Measurements from ENCODE around the gene FRAS1.

DNA sequence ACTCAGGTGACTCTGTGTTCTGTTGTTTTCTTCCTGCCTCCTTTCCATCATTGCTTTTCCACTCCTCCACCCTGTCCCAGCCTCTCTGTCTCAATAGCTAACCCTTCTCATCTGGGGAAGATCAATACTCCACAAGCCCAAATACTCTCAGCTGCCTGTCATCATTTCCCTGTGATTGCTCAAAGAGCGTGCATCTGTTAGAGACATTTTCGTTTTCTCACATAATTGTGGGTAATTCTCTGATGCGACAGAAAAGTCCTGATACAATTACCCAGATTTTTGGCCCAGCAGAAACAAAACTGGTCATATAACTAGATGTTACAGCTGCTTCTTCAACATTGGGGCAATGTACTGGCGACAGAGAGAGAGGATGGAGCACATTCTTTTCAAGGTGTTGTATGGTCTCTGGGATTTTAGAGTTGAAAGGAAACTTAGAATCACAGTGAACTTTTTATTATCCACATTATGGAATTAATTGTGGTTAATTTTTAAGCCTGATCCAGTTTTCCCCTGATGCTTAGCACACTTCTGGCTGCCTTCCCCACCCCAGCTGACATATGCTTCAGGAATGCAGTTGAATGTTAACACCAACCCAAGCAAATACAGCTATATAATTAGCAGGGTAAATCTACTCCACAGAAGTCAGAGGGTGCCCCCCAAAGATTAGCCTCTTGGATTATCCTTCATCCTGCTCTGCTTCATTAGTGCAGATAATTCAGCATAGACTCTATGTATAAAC, 323.0 kb downstream of the FRAS1 start:
- TF ChIP-seq EZH2 (IDR thresholded peaks at IDR 0.05; ENCODE audit: low read depth, low read length, severe bottlenecking) (no peak), RAD21 (IDR thresholded peaks at IDR 0.05 in 1 of 2, conservative IDR thresholded peaks at IDR 0.05 in 1 of 2; ENCODE audit: low read depth in 2 of 2, low read length in 2 of 2) (no peak), EGR1 (IDR thresholded peaks at IDR 0.05; ENCODE audit: borderline replicate concordance, low read depth, low read length) (no peak), POLR2A (IDR thresholded peaks at IDR 0.05; ENCODE audit: control extremely low read depth in 1 of 2, low read depth in 2 of 2, low read length in 2 of 2) (no peak), TCF12 (IDR thresholded peaks at IDR 0.05; ENCODE audit: low read depth, low read length) (no peak), SUZ12 (IDR thresholded peaks at IDR 0.05; ENCODE audit: low read length) (no peak), SP1 (IDR thresholded peaks at IDR 0.05; ENCODE audit: low read depth, low read length) (no peak), CREB1 (IDR thresholded peaks at IDR 0.05) (no peak), HDAC2 (IDR thresholded peaks at IDR 0.05; ENCODE audit: borderline replicate concordance in 1 of 2, low read depth in 2 of 2, low read length in 2 of 2) (no peak)

Data from H1 (cell line).